ENCODE measurements around the gene CACNA1S. TPM values are rescaled to one million over a fixed set of nuclear protein-coding genes. Genes with fewer than 3 reads are reported as not detected.

The CACNA1S gene
- total and polyA plus RNA-seq, 2 of the 8 experiments (the other 6 are each of a cell fraction or from before 2014, with no cell fraction given), result 0.06 TPM; not detected in 1

DNA sequence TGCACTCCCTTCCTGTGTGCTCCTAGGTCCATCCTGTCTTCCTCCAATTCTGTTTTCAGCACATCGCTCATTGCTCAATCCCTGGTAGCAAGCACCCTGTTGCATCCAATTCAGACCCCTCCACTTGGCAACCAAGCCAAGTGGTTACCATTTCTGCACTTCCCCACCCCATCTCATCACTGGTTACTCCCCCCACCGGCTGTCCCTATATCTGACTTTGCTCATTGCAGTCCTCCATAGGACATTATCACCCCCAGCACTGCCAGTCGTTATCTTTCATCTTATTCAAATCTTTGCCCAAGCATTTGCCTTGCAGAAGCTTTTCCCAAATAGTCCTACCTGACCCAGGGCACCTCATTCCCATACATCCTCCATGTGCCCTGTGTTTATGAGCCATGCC is 44.1 kb upstream of the CACNA1S start:
- Histone ChIP-seq H3K36me3 (ENCODE audit: control insufficient read depth in 2 of 4, insufficient read depth in 4 of 4, low read length in 3 of 4) (peaks cover 3 to 14% (median 7%) of the 10 kb centered on the region in 4 experiments; a peak in 7 of 8 replicates), H3K9ac (replicated peaks in 1 of 4; ENCODE audit: extremely low read depth in 1 of 4, low read depth in 3 of 4, low read length in 3 of 4) (no peak overlapping the region), H3K23me2 (ENCODE audit: low read depth, low read length) (peaks cover 6% of the 10 kb centered on the region; the same call in 1 of the 2 replicates), H2AK5ac (ENCODE audit: low read depth, low read length) (no peak overlapping the region), H3K79me1 (ENCODE audit: low read depth, low read length) (peaks cover 4% of the 10 kb centered on the region; the same call in 1 of the 2 replicates), H2BK120ac (replicated peaks; ENCODE audit: low read depth, low read length) (no peak overlapping the region), H3K14ac (ENCODE audit: insufficient read length) (no peak overlapping the region), H3K4ac (replicated peaks; ENCODE audit: insufficient read length, low read depth, low read length) (no peak overlapping the region), H3K9me3 (ENCODE audit: insufficient read depth in 2 of 2, low read depth in 1 of 2, low read length in 1 of 2) (no peaks in the 10 kb centered on the region), H2BK5ac (ENCODE audit: low read depth, low read length) (no peak overlapping the region), H3K56ac (replicated peaks; ENCODE audit: insufficient read length, low read depth, low read length) (no peak overlapping the region), H2BK12ac (ENCODE audit: low read depth, low read length) (no peak overlapping the region), H3K27me3 (replicated peaks in 1 of 4; ENCODE audit: control insufficient read depth in 3 of 4, extremely low read depth in 1 of 4, insufficient read depth in 3 of 4, low read length in 3 of 4) (no peaks in the 10 kb centered on the region; a peak in 1 of 7 replicates), H3K4me2 (ENCODE audit: insufficient read depth in 1 of 2, low read depth in 2 of 2, low read length in 2 of 2) (no peak overlapping the region), H3K4me3 (ENCODE audit: extremely low read depth in 1 of 4, insufficient read depth in 2 of 4, low read depth in 3 of 4, low read length in 4 of 4) (no peak overlapping the region), H2BK15ac (ENCODE audit: low read length) (no peak overlapping the region), H3K27ac (ENCODE audit: low read depth, low read length) (no peak overlapping the region), H4K8ac (ENCODE audit: extremely low read depth, insufficient read depth, low read length) (no peak overlapping the region), H4K20me1 (replicated peaks in 1 of 2; ENCODE audit: control insufficient read depth in 1 of 2, insufficient read depth in 2 of 2, low read length in 2 of 2) (peaks cover 0 to 3% of the 10 kb centered on the region in 2 experiments), H4K91ac (replicated peaks; ENCODE audit: insufficient read length, low read length) (no peak overlapping the region), H3K18ac (ENCODE audit: extremely low read depth, low read length) (no peak overlapping the region), H2BK20ac (ENCODE audit: low read length) (no peak overlapping the region), H4K5ac (ENCODE audit: insufficient read length, low read depth, low read length) (no peak overlapping the region), H3K4me1 (replicated peaks in 1 of 4; ENCODE audit: control insufficient read depth in 3 of 4, insufficient read depth in 4 of 4, low read length in 3 of 4) (peaks cover 0 to 13% (median 7%) of the 10 kb centered on the region in 4 experiments; a peak in 6 of 7 replicates), H3K79me2 (ENCODE audit: control insufficient read depth in 1 of 2, insufficient read depth in 2 of 2, low read length in 2 of 2) (peaks cover 0 to 18% of the 10 kb centered on the region in 2 experiments; a peak in 3 of 4 replicates), H3K23ac (ENCODE audit: insufficient read length) (no peak overlapping the region), H2AFZ (ENCODE audit: low read length) (no peak overlapping the region)
- POLR2A ChIA-PET (ENCODE audit: partially characterized antibody), result interaction anchor here (0.9 to 11.8 kb wide), 5 partner anchors 9 to 42 kb away, joined by 3 to 105 read pairs (median 4); no protein-coding TSS in a partner anchor
- 78% methylated on average over 3 of the region's 3 CpGs; no CpG with 5 or more reads in 1 of the 2 experiments for WGBS, 2 experiments (ENCODE audit: extremely low coverage in 1 of 2, insufficient coverage in 1 of 2, insufficient read length in 1 of 2, insufficient replicate concordance in 2 of 2, low coverage in 1 of 2, low lambda C conversion rate in 2 of 2, missing lambda C conversion rate in 1 of 2)
- DNase-seq (ENCODE audit: low read depth in 1 of 2, low spot score in 2 of 2) (no peak), FAIRE-seq (no peak)
- CTCF ChIA-PET (ENCODE audit: partially characterized antibody), result interaction anchor here (1.0 to 2.0 kb wide), 6 partner anchors 13 to 205 kb away, joined by 3 to 13 read pairs (median 4); no protein-coding TSS in a partner anchor
- no peak for TF ChIP-seq CHD2 (IDR thresholded peaks at IDR 0.05; ENCODE audit: low read length)
- TF ChIP-seq TBP (IDR thresholded peaks at IDR 0.05; ENCODE audit: low read depth, low read length), result no peak
- TF ChIP-seq JUND (IDR thresholded peaks at IDR 0.05; ENCODE audit: low read length), result no peak

Measured in H1 (cell line).